ENCODE results near the gene MYOM1. TPM values are rescaled to one million over a fixed set of nuclear protein-coding genes. Genes with fewer than 3 reads are reported as not detected.

Gene MYOM1
- total RNA-seq, 2 experiments from 2014 or later: 0.74 to 1.5 TPM

- no peak overlapping the region for H3K4me3 Mint-ChIP-seq
- no peaks in the 10 kb centered on the region for H3K27me3 Mint-ChIP-seq
- CTCF ChIA-PET: interaction anchor here (1.1 kb wide), 1 partner anchor 30 kb away, joined by 3 read pairs; no protein-coding TSS in a partner anchor
- no peaks in the 10 kb centered on the region for H3K4me1 ChIP-seq (ENCODE audit: insufficient read depth, low read length)
- no peak overlapping the region for H3K27ac ChIP-seq (ENCODE audit: low read depth in 1 of 2, low read length in 2 of 2)
- POLR2A ChIA-PET: interaction anchor here (1.1 kb wide), 1 partner anchor 11 kb away, joined by 3 read pairs; no protein-coding TSS in a partner anchor
- ATAC-seq (ENCODE audit: poor library complexity) (no peak), DNase-seq (no peak)
- intact Hi-C loops (cut with DNase I, micrococcal nuclease): no loop called here
- H3K4me3 ChIP-seq (ENCODE audit: low read length): no peak overlapping the region
- no peaks in the 10 kb centered on the region for H3K9me3 ChIP-seq (ENCODE audit: control insufficient read depth in 1 of 2, insufficient read depth in 1 of 2, low read length in 2 of 2)
- no peaks in the 10 kb centered on the region for H3K36me3 ChIP-seq (ENCODE audit: insufficient read depth, low read length)
- H3K27me3 ChIP-seq (ENCODE audit: control insufficient read depth in 1 of 2, insufficient read depth in 2 of 2, low read length in 2 of 2): no peaks in the 10 kb centered on the region
- H3K36me3 Mint-ChIP-seq (ENCODE audit: low read depth): no peaks in the 10 kb centered on the region
- TF ChIP-seq CTCF (IDR thresholded peaks at IDR 0.05): no peak
- H3K9me3 Mint-ChIP-seq: no peaks in the 10 kb centered on the region
- no peak overlapping the region for H3K27ac Mint-ChIP-seq
- no peaks in the 10 kb centered on the region for H3K4me1 Mint-ChIP-seq (ENCODE audit: low read depth)
Observed at GRCh38 chr18:3234457-3234856, 14.7 kb upstream of the MYOM1 start.

- no peaks in the 10 kb centered on the region for H3K4me1 ChIP-seq (ENCODE audit: insufficient read depth, low read length)
- no peaks in the 10 kb centered on the region for H3K27me3 Mint-ChIP-seq
- no peaks in the 10 kb centered on the region for H3K36me3 ChIP-seq (ENCODE audit: insufficient read depth, low read length)
- ATAC-seq (ENCODE audit: poor library complexity): no peak
- H3K27ac Mint-ChIP-seq: no peak overlapping the region
- POLR2A ChIA-PET: interaction anchor here (0.7 to 1.1 kb wide), 2 partner anchors 12 to 154 kb away, joined by 3 read pairs; no protein-coding TSS in a partner anchor
- CTCF ChIA-PET: interaction anchor here (1.1 kb wide), 1 partner anchor 30 kb away, joined by 3 read pairs; no protein-coding TSS in a partner anchor
- H3K9me3 ChIP-seq (ENCODE audit: control insufficient read depth in 1 of 2, insufficient read depth in 1 of 2, low read length in 2 of 2): no peaks in the 10 kb centered on the region
- no peak overlapping the region for H3K4me3 ChIP-seq (ENCODE audit: low read length)
- H3K9me3 Mint-ChIP-seq: no peaks in the 10 kb centered on the region
- H3K4me3 Mint-ChIP-seq: no peak overlapping the region
- no peaks in the 10 kb centered on the region for H3K36me3 Mint-ChIP-seq (ENCODE audit: low read depth)
- intact Hi-C loops (cut with DNase I, micrococcal nuclease): no loop called here
- DNase-seq: no peak
- no peaks in the 10 kb centered on the region for H3K4me1 Mint-ChIP-seq (ENCODE audit: low read depth)
- no peak for TF ChIP-seq CTCF (IDR thresholded peaks at IDR 0.05)
- H3K27me3 ChIP-seq (ENCODE audit: control insufficient read depth in 1 of 2, insufficient read depth in 2 of 2, low read length in 2 of 2): no peaks in the 10 kb centered on the region
- no peak overlapping the region for H3K27ac ChIP-seq (ENCODE audit: low read depth in 1 of 2, low read length in 2 of 2)
Observed at GRCh38 chr18:3233433-3234168, 13.8 kb upstream of the MYOM1 start.

- Histone ChIP-seq H3K4me3 (ENCODE audit: low read length) (no peak overlapping the region), H3K4me1 (ENCODE audit: insufficient read depth, low read length) (no peaks in the 10 kb centered on the region), H3K9me3 (ENCODE audit: control insufficient read depth in 1 of 2, insufficient read depth in 1 of 2, low read length in 2 of 2) (no peaks in the 10 kb centered on the region), H3K27ac (ENCODE audit: low read depth in 1 of 2, low read length in 2 of 2) (no peak overlapping the region), H3K36me3 (ENCODE audit: insufficient read depth, low read length) (no peaks in the 10 kb centered on the region), H3K27me3 (ENCODE audit: control insufficient read depth in 1 of 2, insufficient read depth in 2 of 2, low read length in 2 of 2) (no peaks in the 10 kb centered on the region)
- intact Hi-C loops (cut with DNase I, micrococcal nuclease): no loop called here
- H3K9me3 Mint-ChIP-seq: no peaks in the 10 kb centered on the region
- H3K4me1 Mint-ChIP-seq (ENCODE audit: low read depth): no peaks in the 10 kb centered on the region
- ATAC-seq (ENCODE audit: poor library complexity): no peak
- no peak for TF ChIP-seq CTCF (IDR thresholded peaks at IDR 0.05)
- ChIA-PET CTCF (no interaction called here), POLR2A (interaction anchor here (0.7 kb wide), 1 partner anchor 155 kb away, joined by 3 read pairs; no protein-coding TSS in a partner anchor)
- no peak overlapping the region for H3K4me3 Mint-ChIP-seq
- no peak overlapping the region for H3K27ac Mint-ChIP-seq
- no peaks in the 10 kb centered on the region for H3K27me3 Mint-ChIP-seq
- H3K36me3 Mint-ChIP-seq (ENCODE audit: low read depth): no peaks in the 10 kb centered on the region
- no peak for DNase-seq
Observed at GRCh38 chr18:3233004-3233403, 13.2 kb upstream of the MYOM1 start.

Data from CD4-positive, alpha-beta T cell (primary cell).